Measurements from ENCODE around the gene SLC22A15. TPM values are rescaled to one million over a fixed set of nuclear protein-coding genes. Genes with fewer than 3 reads are reported as not detected.

SLC22A15 gene
- total and polyA plus RNA-seq, 4 donors: 5.3 to 16.4 (median 10.7) TPM

DNA sequence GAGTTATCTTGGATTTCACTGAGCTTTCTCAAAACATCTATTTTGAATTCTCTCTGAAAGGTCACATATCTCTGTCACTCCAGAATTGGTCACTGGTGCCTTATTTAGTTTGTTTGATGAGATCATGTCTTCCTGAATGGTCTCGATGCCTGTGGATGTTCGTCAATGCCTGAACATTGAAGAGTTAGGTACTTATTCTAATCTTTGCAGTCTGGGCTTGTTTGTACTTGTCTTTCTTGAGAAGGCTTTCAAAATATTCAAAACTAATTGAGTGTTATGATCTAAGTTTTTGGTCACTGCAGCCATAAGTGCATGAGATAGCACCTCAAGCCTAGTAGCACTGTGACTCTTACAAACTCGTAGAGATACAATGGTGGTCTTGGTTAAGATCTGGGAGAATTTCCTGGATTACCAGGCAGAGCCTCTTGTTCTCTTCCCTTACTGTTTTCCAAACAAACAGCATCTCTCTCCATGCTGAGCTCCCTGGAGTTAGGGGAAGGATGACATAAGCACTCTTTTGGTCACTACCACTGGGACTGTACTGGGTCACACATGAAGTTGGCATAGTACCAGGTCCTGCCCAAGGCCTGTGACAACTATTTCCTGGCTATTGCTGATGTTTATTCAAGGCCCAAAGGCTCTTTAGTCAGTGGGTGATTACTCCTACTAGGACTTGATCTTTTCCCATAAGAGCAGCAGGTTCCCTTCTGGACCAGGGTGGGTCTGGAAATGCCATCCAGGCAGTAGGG, 25.6 kb downstream of the SLC22A15 start:
- TF ChIP-seq, protein P1, sequence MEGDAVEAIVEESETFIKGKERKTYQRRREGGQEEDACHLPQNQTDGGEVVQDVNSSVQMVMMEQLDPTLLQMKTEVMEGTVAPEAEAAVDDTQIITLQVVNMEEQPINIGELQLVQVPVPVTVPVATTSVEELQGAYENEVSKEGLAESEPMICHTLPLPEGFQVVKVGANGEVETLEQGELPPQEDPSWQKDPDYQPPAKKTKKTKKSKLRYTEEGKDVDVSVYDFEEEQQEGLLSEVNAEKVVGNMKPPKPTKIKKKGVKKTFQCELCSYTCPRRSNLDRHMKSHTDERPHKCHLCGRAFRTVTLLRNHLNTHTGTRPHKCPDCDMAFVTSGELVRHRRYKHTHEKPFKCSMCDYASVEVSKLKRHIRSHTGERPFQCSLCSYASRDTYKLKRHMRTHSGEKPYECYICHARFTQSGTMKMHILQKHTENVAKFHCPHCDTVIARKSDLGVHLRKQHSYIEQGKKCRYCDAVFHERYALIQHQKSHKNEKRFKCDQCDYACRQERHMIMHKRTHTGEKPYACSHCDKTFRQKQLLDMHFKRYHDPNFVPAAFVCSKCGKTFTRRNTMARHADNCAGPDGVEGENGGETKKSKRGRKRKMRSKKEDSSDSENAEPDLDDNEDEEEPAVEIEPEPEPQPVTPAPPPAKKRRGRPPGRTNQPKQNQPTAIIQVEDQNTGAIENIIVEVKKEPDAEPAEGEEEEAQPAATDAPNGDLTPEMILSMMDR (IDR thresholded peaks at IDR 0.05; ENCODE audit: control extremely low read depth, extremely low read depth): no peak
- H3K4me1 ChIP-seq (ENCODE audit: control insufficient read depth in 5 of 5, insufficient read depth in 5 of 5, low read length in 5 of 5): peaks cover 0 to 9% (median 0%) of the 10 kb centered on the region in 5 donors
- ATAC-seq (ENCODE audit: insufficient read depth, low FRiP score): no peak
- H3K36me3 ChIP-seq (ENCODE audit: control insufficient read depth in 4 of 4, insufficient read depth in 4 of 4, low read length in 4 of 4): peaks cover under 1 to 6% (median 4%) of the 10 kb centered on the region in 4 donors
- H3K9ac ChIP-seq (ENCODE audit: insufficient read depth in 1 of 2, low read length in 2 of 2): no peak overlapping the region
- no peaks in the 10 kb centered on the region for H3K27me3 ChIP-seq (ENCODE audit: control insufficient read depth in 3 of 3, insufficient read depth in 3 of 3, low read length in 2 of 3)
- peaks cover 0 to 7% (median 1%) of the 10 kb centered on the region in 4 donors for H3K9me3 ChIP-seq (ENCODE audit: control insufficient read depth in 4 of 4, insufficient read depth in 3 of 4, low read length in 3 of 4)
- DNase-seq: no peak
- WGBS, 2 donors: 57 to 81% methylated on average over 3 of the region's 3 CpGs
- H3K27ac ChIP-seq (ENCODE audit: low read depth in 1 of 2, low read length in 1 of 2): no peak overlapping the region
- no peak overlapping the region for H3K4me3 ChIP-seq

DNA sequence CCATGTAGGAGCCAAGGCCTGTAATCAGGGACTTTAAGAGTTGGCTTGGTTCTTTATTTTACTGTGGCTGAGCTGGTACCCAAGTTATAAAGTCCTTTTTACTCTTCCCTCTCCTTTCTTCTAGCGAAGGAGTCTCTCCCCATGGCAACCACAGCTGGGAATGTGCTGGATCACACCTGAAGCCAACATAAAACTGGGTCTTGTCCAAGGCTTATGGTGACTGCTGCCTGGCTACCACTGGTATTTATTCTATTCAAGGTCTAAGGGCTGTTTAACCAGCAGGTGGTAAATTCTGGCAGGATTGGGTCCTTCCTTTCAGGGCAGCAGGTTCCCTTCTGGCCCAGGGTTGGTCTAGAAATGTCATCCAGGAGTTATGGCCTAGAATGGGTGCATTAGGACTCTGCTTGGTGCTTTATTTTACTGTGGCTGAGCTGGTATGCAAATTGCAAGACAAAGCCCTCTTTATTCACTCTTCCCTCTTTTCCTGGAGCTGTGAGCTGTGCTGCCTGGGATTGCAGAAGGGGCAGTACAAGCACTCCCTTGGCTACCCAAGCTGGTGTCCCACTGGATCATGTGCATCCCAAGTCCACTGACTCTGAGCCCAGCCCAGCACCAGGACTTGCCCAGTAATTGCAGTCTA, 26.6 kb downstream of the SLC22A15 start:
- ATAC-seq (ENCODE audit: insufficient read depth, low FRiP score) (no peak), DNase-seq (no peak)
- H3K4me3 ChIP-seq: no peak overlapping the region
- TF ChIP-seq, protein P1 (IDR thresholded peaks at IDR 0.05; ENCODE audit: control extremely low read depth, extremely low read depth): no peak
- peaks cover 0 to 4% (median 1%) of the 10 kb centered on the region in 4 donors for H3K9me3 ChIP-seq (ENCODE audit: control insufficient read depth in 4 of 4, insufficient read depth in 3 of 4, low read length in 3 of 4)
- peaks cover 0 to 9% (median 0%) of the 10 kb centered on the region in 5 donors for H3K4me1 ChIP-seq (ENCODE audit: control insufficient read depth in 5 of 5, insufficient read depth in 5 of 5, low read length in 5 of 5)
- H3K9ac ChIP-seq (ENCODE audit: insufficient read depth in 1 of 2, low read length in 2 of 2): no peak overlapping the region
- no peaks in the 10 kb centered on the region for H3K27me3 ChIP-seq (ENCODE audit: control insufficient read depth in 3 of 3, insufficient read depth in 3 of 3, low read length in 2 of 3)
- peaks cover 0 to 6% (median 4%) of the 10 kb centered on the region in 4 donors for H3K36me3 ChIP-seq (ENCODE audit: control insufficient read depth in 4 of 4, insufficient read depth in 4 of 4, low read length in 4 of 4)
- 89 to 100% methylated on average over 1 of the region's 1 CpG for WGBS, 2 donors
- no peak overlapping the region for H3K27ac ChIP-seq (ENCODE audit: low read depth in 1 of 2, low read length in 1 of 2)

DNA sequence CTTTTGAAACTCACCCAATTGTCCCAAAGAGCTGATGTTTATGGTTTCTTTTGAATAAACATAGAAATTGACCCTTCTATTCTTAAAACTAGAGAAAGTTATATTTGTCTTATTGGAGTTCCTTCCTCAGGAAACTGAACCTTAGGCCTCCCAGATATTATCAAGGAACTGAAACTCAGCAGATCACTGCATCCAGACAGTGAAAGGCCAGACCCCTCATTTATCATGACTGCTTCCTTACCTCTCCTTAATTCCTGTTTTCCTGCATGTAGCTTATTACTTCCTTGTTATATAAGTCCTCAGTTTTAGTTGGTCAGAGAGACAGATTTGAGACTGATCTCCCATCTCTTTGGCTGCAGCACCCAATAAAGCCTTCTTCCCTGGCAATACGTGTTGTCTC, 27.5 kb downstream of the SLC22A15 start:
- Histone ChIP-seq H3K36me3 (ENCODE audit: control insufficient read depth in 4 of 4, insufficient read depth in 4 of 4, low read length in 4 of 4) (peaks cover 0 to 6% (median 4%) of the 10 kb centered on the region in 4 donors), H3K27me3 (ENCODE audit: control insufficient read depth in 3 of 3, insufficient read depth in 3 of 3, low read length in 2 of 3) (no peaks in the 10 kb centered on the region), H3K9me3 (ENCODE audit: control insufficient read depth in 4 of 4, insufficient read depth in 3 of 4, low read length in 3 of 4) (peaks cover 0 to 2% (median under 1%) of the 10 kb centered on the region in 4 donors), H3K27ac (ENCODE audit: low read depth in 1 of 2, low read length in 1 of 2) (no peak overlapping the region), H3K4me3 (no peak overlapping the region), H3K4me1 (ENCODE audit: control insufficient read depth in 5 of 5, insufficient read depth in 5 of 5, low read length in 5 of 5) (peaks cover 0 to 9% (median 0%) of the 10 kb centered on the region in 5 donors), H3K9ac (ENCODE audit: insufficient read depth in 1 of 2, low read length in 2 of 2) (no peak overlapping the region)
- DNase-seq (no peak), ATAC-seq (ENCODE audit: insufficient read depth, low FRiP score) (no peak)
- TF ChIP-seq, protein P1 (IDR thresholded peaks at IDR 0.05; ENCODE audit: control extremely low read depth, extremely low read depth): no peak
- WGBS, 2 donors: 68 to 76% methylated on average over 1 of the region's 1 CpG
